ENCODE data around the gene KDM3A. TPM values are rescaled to one million over a fixed set of nuclear protein-coding genes. Genes with fewer than 3 reads are reported as not detected.

Gene KDM3A
- total and polyA plus RNA-seq, 9 of the 15 experiments (the other 6 are each of a cell fraction or from before 2014, with no cell fraction given) = 7.5 to 95.4 (median 24.8) TPM

DNA sequence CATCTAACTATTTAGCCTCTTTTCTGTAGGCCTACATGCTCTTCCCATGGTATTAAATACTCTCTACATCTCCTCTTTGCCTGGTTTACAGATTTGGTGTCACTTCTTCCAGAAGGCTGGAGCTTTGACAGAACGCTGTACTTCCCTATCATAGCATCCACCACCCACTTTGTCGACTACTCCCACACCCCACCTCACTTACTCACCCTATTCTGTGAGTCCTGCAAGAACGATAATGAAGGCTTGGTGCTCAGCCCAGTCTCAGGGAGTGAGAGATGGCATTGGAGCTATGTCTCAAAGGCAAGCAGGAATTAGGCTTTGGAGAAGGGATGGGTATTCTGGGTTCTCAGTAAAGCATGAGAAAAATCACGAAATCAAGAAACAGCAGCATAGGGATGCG, 20.3 kb upstream of the KDM3A start (continued):
- TF ChIP-seq NCOR1 (IDR thresholded peaks at IDR 0.05) (peak; percentile 37; the same call in 1 of the 2 replicates), ZNF696 (CRISPR knock-in tag; conservative IDR thresholded peaks at IDR 0.05) (no peak), MED1 (CRISPR knock-in tag; IDR thresholded peaks at IDR 0.05; ENCODE audit: borderline replicate concordance) (no peak), SRSF3 (IDR thresholded peaks at IDR 0.05; ENCODE audit: insufficient read depth, low read length) (no peak), HDAC6 (IDR thresholded peaks at IDR 0.05; ENCODE audit: low read depth, low read length) (no peak), STAT5B (CRISPR knock-in tag; IDR thresholded peaks at IDR 0.05) (no peak), DNMT1 (IDR thresholded peaks at IDR 0.05) (no peak), ZNF57 (CRISPR knock-in tag; IDR thresholded peaks at IDR 0.05) (no peak), ZKSCAN8 (CRISPR knock-in tag; IDR thresholded peaks at IDR 0.05) (no peak), ZNF445 (CRISPR knock-in tag; IDR thresholded peaks at IDR 0.05; ENCODE audit: low read depth) (no peak), PTBP1 (IDR thresholded peaks at IDR 0.05; ENCODE audit: low read depth, low read length) (no peak)
- TF ChIP-seq, protein P1, sequence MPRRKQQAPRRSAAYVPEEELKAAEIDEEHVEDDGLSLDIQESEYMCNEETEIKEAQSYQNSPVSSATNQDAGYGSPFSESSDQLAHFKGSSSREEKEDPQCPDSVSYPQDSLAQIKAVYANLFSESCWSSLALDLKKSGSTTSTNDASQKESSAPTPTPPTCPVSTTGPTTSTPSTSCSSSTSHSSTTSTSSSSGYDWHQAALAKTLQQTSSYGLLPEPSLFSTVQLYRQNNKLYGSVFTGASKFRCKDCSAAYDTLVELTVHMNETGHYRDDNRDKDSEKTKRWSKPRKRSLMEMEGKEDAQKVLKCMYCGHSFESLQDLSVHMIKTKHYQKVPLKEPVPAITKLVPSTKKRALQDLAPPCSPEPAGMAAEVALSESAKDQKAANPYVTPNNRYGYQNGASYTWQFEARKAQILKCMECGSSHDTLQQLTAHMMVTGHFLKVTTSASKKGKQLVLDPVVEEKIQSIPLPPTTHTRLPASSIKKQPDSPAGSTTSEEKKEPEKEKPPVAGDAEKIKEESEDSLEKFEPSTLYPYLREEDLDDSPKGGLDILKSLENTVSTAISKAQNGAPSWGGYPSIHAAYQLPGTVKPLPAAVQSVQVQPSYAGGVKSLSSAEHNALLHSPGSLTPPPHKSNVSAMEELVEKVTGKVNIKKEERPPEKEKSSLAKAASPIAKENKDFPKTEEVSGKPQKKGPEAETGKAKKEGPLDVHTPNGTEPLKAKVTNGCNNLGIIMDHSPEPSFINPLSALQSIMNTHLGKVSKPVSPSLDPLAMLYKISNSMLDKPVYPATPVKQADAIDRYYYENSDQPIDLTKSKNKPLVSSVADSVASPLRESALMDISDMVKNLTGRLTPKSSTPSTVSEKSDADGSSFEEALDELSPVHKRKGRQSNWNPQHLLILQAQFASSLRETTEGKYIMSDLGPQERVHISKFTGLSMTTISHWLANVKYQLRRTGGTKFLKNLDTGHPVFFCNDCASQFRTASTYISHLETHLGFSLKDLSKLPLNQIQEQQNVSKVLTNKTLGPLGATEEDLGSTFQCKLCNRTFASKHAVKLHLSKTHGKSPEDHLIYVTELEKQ (CRISPR knock-in tag; IDR thresholded peaks at IDR 0.05) = no peak
- TF ChIP-seq, protein P2, sequence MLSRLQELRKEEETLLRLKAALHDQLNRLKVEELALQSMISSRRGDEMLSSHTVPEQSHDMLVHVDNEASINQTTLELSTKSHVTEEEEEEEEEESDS (CRISPR knock-in tag; IDR thresholded peaks at IDR 0.05) = no peak
- TF ChIP-seq, protein P3, sequence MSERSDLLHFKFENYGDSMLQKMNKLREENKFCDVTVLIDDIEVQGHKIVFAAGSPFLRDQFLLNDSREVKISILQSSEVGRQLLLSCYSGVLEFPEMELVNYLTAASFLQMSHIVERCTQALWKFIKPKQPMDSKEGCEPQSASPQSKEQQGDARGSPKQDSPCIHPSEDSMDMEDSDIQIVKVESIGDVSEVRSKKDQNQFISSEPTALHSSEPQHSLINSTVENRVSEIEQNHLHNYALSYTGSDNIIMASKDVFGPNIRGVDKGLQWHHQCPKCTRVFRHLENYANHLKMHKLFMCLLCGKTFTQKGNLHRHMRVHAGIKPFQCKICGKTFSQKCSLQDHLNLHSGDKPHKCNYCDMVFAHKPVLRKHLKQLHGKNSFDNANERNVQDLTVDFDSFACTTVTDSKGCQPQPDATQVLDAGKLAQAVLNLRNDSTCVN (CRISPR knock-in tag; IDR thresholded peaks at IDR 0.05) = no peak
